ENCODE data around the gene ROPN1L. TPM values are rescaled to one million over a fixed set of nuclear protein-coding genes. Genes with fewer than 3 reads are reported as not detected.
A peak's percentile ranks its signal among the peaks of the same experiment; 100 is the strongest.

ROPN1L gene
- total and polyA plus RNA-seq, 2 of the 4 experiments (the other 2 are of a cell fraction), result 0.34 to 0.36 TPM

DNA sequence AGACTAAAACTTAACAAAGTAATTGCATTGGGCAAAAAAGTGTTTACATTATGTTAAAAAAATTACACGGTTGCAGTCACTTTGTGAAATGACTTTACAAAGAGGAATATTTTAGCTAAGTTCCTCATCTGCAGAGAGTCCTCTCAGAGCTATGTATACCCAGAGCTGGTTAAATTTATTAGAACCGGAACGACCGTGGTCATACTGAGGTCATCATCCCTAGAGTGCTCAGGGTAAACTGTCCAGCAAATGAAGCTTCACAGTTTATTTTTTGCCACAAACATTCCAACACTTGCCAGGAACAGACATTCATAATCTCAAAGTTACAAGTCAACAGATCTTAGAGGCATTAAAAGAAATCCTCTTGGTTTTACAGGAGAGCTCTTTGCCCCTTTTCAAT, 897 bp downstream of the ROPN1L start:
- no peak overlapping the region for H4K91ac ChIP-seq (ENCODE audit: insufficient read depth, low read depth, low read length)
- intact Hi-C loops (cut with micrococcal nuclease), result no loop called here
- H3K18ac ChIP-seq (ENCODE audit: low read depth, low read length), result no peak overlapping the region
- TF ChIP-seq NFE2L2 (IDR thresholded peaks at IDR 0.05; ENCODE audit: low read depth, low read length) (no peak), SMC3 (IDR thresholded peaks at IDR 0.05; ENCODE audit: low read depth, low read length) (no peak), CEBPB (IDR thresholded peaks at IDR 0.05; ENCODE audit: low read depth, low read length) (no peak), RFX5 (IDR thresholded peaks at IDR 0.05; ENCODE audit: low read depth, low read length) (no peak), FOS (IDR thresholded peaks at IDR 0.05; ENCODE audit: low read depth, low read length) (no peak), RCOR1 (IDR thresholded peaks at IDR 0.05; ENCODE audit: insufficient replicate concordance, low read length) (no peak), POLR2A (IDR thresholded peaks at IDR 0.05; ENCODE audit: low read depth, low read length) (no peak), MAFK (IDR thresholded peaks at IDR 0.05; ENCODE audit: low read depth, low read length) (no peak), CHD1 (IDR thresholded peaks at IDR 0.05; ENCODE audit: low read depth, low read length) (no peak), MXI1 (IDR thresholded peaks at IDR 0.05; ENCODE audit: borderline replicate concordance, low read depth, low read length) (no peak), ELK1 (IDR thresholded peaks at IDR 0.05; ENCODE audit: borderline replicate concordance, low read depth, low read length) (no peak), RAD21 (IDR thresholded peaks at IDR 0.05; ENCODE audit: low read length) (no peak), MAZ (IDR thresholded peaks at IDR 0.05; ENCODE audit: borderline replicate concordance, low read depth, low read length) (no peak), BHLHE40 (IDR thresholded peaks at IDR 0.05; ENCODE audit: low read depth, low read length) (no peak)
- TF ChIP-seq, protein P1, sequence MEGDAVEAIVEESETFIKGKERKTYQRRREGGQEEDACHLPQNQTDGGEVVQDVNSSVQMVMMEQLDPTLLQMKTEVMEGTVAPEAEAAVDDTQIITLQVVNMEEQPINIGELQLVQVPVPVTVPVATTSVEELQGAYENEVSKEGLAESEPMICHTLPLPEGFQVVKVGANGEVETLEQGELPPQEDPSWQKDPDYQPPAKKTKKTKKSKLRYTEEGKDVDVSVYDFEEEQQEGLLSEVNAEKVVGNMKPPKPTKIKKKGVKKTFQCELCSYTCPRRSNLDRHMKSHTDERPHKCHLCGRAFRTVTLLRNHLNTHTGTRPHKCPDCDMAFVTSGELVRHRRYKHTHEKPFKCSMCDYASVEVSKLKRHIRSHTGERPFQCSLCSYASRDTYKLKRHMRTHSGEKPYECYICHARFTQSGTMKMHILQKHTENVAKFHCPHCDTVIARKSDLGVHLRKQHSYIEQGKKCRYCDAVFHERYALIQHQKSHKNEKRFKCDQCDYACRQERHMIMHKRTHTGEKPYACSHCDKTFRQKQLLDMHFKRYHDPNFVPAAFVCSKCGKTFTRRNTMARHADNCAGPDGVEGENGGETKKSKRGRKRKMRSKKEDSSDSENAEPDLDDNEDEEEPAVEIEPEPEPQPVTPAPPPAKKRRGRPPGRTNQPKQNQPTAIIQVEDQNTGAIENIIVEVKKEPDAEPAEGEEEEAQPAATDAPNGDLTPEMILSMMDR (conservative IDR thresholded peaks at IDR 0.05; ENCODE audit: low read depth, low read length), result no peak
- TF ChIP-seq, protein P2, sequence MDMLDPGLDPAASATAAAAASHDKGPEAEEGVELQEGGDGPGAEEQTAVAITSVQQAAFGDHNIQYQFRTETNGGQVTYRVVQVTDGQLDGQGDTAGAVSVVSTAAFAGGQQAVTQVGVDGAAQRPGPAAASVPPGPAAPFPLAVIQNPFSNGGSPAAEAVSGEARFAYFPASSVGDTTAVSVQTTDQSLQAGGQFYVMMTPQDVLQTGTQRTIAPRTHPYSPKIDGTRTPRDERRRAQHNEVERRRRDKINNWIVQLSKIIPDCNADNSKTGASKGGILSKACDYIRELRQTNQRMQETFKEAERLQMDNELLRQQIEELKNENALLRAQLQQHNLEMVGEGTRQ (IDR thresholded peaks at IDR 0.05; ENCODE audit: low read depth, low read length), result no peak
- H2BK15ac ChIP-seq (ENCODE audit: low read depth, low read length), result no peak overlapping the region
- no peak overlapping the region for H2AK5ac ChIP-seq (ENCODE audit: low read depth, low read length)
- H2AFZ ChIP-seq (replicated peaks; ENCODE audit: low read length, poor library complexity), result no peak overlapping the region
- H3K27me3 ChIP-seq (ENCODE audit: control insufficient read depth, insufficient read depth, low read length), result no peaks in the 10 kb centered on the region
- no peak overlapping the region for H3K27ac ChIP-seq (ENCODE audit: insufficient read depth, low read length)
- no peak overlapping the region for H3K4me3 ChIP-seq (ENCODE audit: insufficient read depth, low read depth, low read length)
- H3K14ac ChIP-seq (replicated peaks; ENCODE audit: low read depth, low read length), result no peak overlapping the region
- H3K4ac ChIP-seq (ENCODE audit: low read depth, low read length), result no peak overlapping the region
- no peak overlapping the region for H2BK20ac ChIP-seq (ENCODE audit: low read depth, low read length)
- 0 out of 2 replicates have a peak, but pooled peaks cover 4% of the 10 kb centered on the region for H4K20me1 ChIP-seq (ENCODE audit: insufficient read depth, low read length)
- peaks cover 3% of the 10 kb centered on the region; the same call in 1 of the 2 replicates for H3K36me3 ChIP-seq (ENCODE audit: control insufficient read depth, insufficient read depth, low read length)
- WGBS, 2 experiments (ENCODE audit: extremely low coverage in 2 of 2, insufficient read length in 1 of 2), result 0% methylated on average over 3 of the region's 4 CpGs; no CpG with 5 or more reads in 1 of the 2 experiments
- no peak overlapping the region for H4K5ac ChIP-seq (ENCODE audit: low read depth, low read length)
- H2AK9ac ChIP-seq (replicated peaks; ENCODE audit: low read depth, low read length, poor library complexity), result no peak overlapping the region
- no peak overlapping the region for H3K56ac ChIP-seq (ENCODE audit: extremely low read depth, insufficient read depth, low read length)
- no peak overlapping the region for H3K9ac ChIP-seq (ENCODE audit: low read depth, low read length)
- no peak overlapping the region for H3K23ac ChIP-seq (ENCODE audit: low read depth, low read length)
- peaks cover 2% of the 10 kb centered on the region for H3K4me1 ChIP-seq (ENCODE audit: control insufficient read depth, insufficient read depth, low read length)
- no TSS peak for BruUV-seq (replicated peaks)
- no peaks in the 10 kb centered on the region; the same call in 1 of the 2 replicates for H3K9me1 ChIP-seq (ENCODE audit: insufficient read depth, low read length)
- H4K8ac ChIP-seq (ENCODE audit: low read depth in 2 of 2, low read length in 2 of 2), result no peak overlapping the region
- H3K4me2 ChIP-seq (ENCODE audit: low read depth, low read length), result peak overlapping the region; percentile 77
- H2BK120ac ChIP-seq (ENCODE audit: low read depth, low read length), result no peak overlapping the region
- H3K9me3 ChIP-seq (ENCODE audit: control insufficient read depth, insufficient read depth, low read length), result no peaks in the 10 kb centered on the region
- in situ Hi-C loops (cut with MboI; ENCODE audit: low sequenced_read_pairs), result no loop called here
- H3K79me1 ChIP-seq (ENCODE audit: low read depth in 1 of 2, low read length in 2 of 2), result peaks cover 0 to 8% of the 10 kb centered on the region in 2 experiments; a peak in 1 of 4 replicates
- ATAC-seq (ENCODE audit: low read depth) (peak; percentile 19), DNase-seq (no peak)
- ChIA-PET POLR2A (ENCODE audit: unreplicated experiment) (no interaction called here), CTCF (interaction anchor here (1.5 to 1.6 kb wide), 2 partner anchors 11 to 185 kb away, joined by 5 to 8 read pairs; no protein-coding TSS in a partner anchor)
- dilution Hi-C loops (cut with HindIII; ENCODE audit: low sequenced_read_pairs, unreplicated experiment), result no loop called here
- no peak overlapping the region for H2BK5ac ChIP-seq (ENCODE audit: low read depth, low read length, poor library complexity, severe bottlenecking)
